HL-60 (cell line): ENCODE measurements around the gene PDGFD.

ENCODE experiments used
- DNase-seq, 2 experiments: peaks; one replicate each; pipeline ENCODE4 v3.0.0-alpha.2; 2010 to 2020; ENCODE audit warnings: low read depth in 1 of 2, low spot score in 1 of 2
- H3K27ac ChIP-seq: fragments of 250-450 bp; sonication (Bioruptor Pico); replicated peaks from 2 replicates; pipeline ENCODE4 v1.5.1; 2020; ENCODE audit warnings: mild to moderate bottlenecking, moderate library complexity
- H3K27me3 ChIP-seq: fragments of 250-450 bp; sonication (Bioruptor Pico); 2 replicates; pipeline ENCODE4 v1.5.1; 2021; ENCODE audit warnings: mild to moderate bottlenecking, moderate library complexity; ENCODE audit not compliant: insufficient read depth, poor library complexity, severe bottlenecking
- H3K4me3 ChIP-seq: replicated peaks from 2 replicates; pipeline ENCODE4 v1.5.1; 2011; ENCODE audit warnings: mild to moderate bottlenecking, control low read depth, low read length; ENCODE audit not compliant: insufficient read depth
- CTCF ChIP-seq: IDR thresholded peaks from one replicate; pipeline ENCODE4 v1.5.1; 2011; ENCODE audit warnings: low read length, control low read depth, inconsistent platforms; ENCODE audit not compliant: insufficient read depth
- GABPA ChIP-seq: IDR thresholded peaks from 2 replicates; pipeline ENCODE4 v1.6.1; 2012; ENCODE audit warnings: low read depth
- POLR2AphosphoS5 ChIP-seq: IDR thresholded peaks from 2 replicates; pipeline ENCODE4 v1.6.1; 2012; ENCODE audit warnings: low read depth
- REST ChIP-seq: IDR thresholded peaks from 2 replicates; pipeline ENCODE4 v1.6.1; 2012; ENCODE audit warnings: low read depth; ENCODE audit not compliant: insufficient replicate concordance
- SPI1 ChIP-seq: IDR thresholded peaks from 2 replicates; pipeline ENCODE4 v1.6.1; 2012; ENCODE audit warnings: low read depth, mild to moderate bottlenecking, borderline replicate concordance

Gene PDGFD

GRCh38 chr11:103887001-103887658 lies 276.8 kb downstream of the PDGFD start:
- no peaks in the 10 kb centered on the region for H3K27me3 ChIP-seq
- no peak overlapping the region for H3K27ac ChIP-seq
- TF ChIP-seq CTCF (no peak), SPI1 (no peak), REST (no peak)
- no peak for DNase-seq
- no peak overlapping the region for H3K4me3 ChIP-seq

GRCh38 chr11:103883856-103884255 lies 280.1 kb downstream of the PDGFD start:
- Histone ChIP-seq H3K27me3 (no peaks in the 10 kb centered on the region), H3K27ac (no peak overlapping the region), H3K4me3 (no peak overlapping the region)
- DNase-seq: no peak
- TF ChIP-seq REST: no peak
- no peak for TF ChIP-seq CTCF
- TF ChIP-seq POLR2AphosphoS5: no peak
- TF ChIP-seq GABPA: no peak
- TF ChIP-seq SPI1: no peak

- TF ChIP-seq POLR2AphosphoS5: no peak
- no peak for TF ChIP-seq CTCF
- no peak for TF ChIP-seq GABPA
- no peak for TF ChIP-seq SPI1
- no peak for TF ChIP-seq REST
- DNase-seq: no peak
- no peak overlapping the region for H3K27ac ChIP-seq
- no peaks in the 10 kb centered on the region for H3K27me3 ChIP-seq
- H3K4me3 ChIP-seq: no peak overlapping the region
These were observed 280.7 kb downstream of the PDGFD start for GRCh38 chr11:103883291-103883690.
